WTC11 (cell line): Measurements from ENCODE around the gene SAA1. TPM values are rescaled to one million over a fixed set of nuclear protein-coding genes. Genes with fewer than 3 reads are reported as not detected.

Experiments
- ATAC-seq: fragments of 200-7000 bp; cut with Tn5 transposase; 2 replicates; pipeline ENCODE4 v1.10.0; 2021; ENCODE audit warnings: mild to moderate bottlenecking, moderate library complexity
- CTCF ChIA-PET: fragments of 300-600 bp; sonication (Branson Sonifier 250); formaldehyde crosslinking; loops from one replicate; lab custom pipeline; 2021; ENCODE audit warnings: antibody characterized with exemption; lab: Charles Lee
- POLR2A ChIA-PET: fragments of 350-600 bp; sonication (Branson Sonifier 250); formaldehyde crosslinking; loops from one replicate; lab custom pipeline; 2021; ENCODE audit warnings: antibody characterized with exemption; lab: Charles Lee
- DNase-seq: peaks from one replicate; pipeline ENCODE4 v3.0.0; 2021; ENCODE audit warnings: low spot score
- H3K27ac Mint-ChIP-seq: 2 replicates; pipeline ENCODE4 v1.8.0; 2021; ENCODE audit warnings: mixed read lengths
- H3K27me3 Mint-ChIP-seq: 2 replicates; pipeline ENCODE4 v1.8.0; 2021; ENCODE audit warnings: low read depth, mild to moderate bottlenecking, moderate library complexity, mixed read lengths
- H3K36me3 Mint-ChIP-seq: 2 replicates; pipeline ENCODE4 v1.8.0; 2021; ENCODE audit warnings: mixed read lengths
- H3K4me1 Mint-ChIP-seq: 2 replicates; pipeline ENCODE4 v1.8.0; 2022; ENCODE audit warnings: mixed read lengths
- H3K4me3 Mint-ChIP-seq: 2 replicates; pipeline ENCODE4 v1.8.0; 2021; ENCODE audit warnings: mild to moderate bottlenecking, moderate library complexity, mixed read lengths
- H3K9me3 Mint-ChIP-seq: 2 replicates; pipeline ENCODE4 v1.8.0; 2021; ENCODE audit warnings: mixed read lengths
- ATF1 ChIP-seq: sonication (generic); formaldehyde crosslinking; IDR thresholded peaks from 2 replicates; pipeline ENCODE4 v1.8.1; 2023; ENCODE audit warnings: mild to moderate bottlenecking, moderate library complexity, missing genetic modification reagents
- CREB1 ChIP-seq: sonication (generic); formaldehyde crosslinking; IDR thresholded peaks from 2 replicates; pipeline ENCODE4 v1.8.0; 2023; ENCODE audit warnings: mild to moderate bottlenecking, missing genetic modification reagents
- EMX1 ChIP-seq: fragments of 250-450 bp; sonication (Bioruptor Pico); IDR thresholded peaks from 2 replicates; pipeline ENCODE4 v1.8.0; 2021; ENCODE audit warnings: mild to moderate bottlenecking
- ESRRA ChIP-seq: sonication (generic); formaldehyde crosslinking; IDR thresholded peaks from 2 replicates; pipeline ENCODE4 v1.8.1; 2022; ENCODE audit warnings: mild to moderate bottlenecking, missing genetic modification reagents, borderline replicate concordance
- ETV6 ChIP-seq: sonication (generic); formaldehyde crosslinking; IDR thresholded peaks from 2 replicates; pipeline ENCODE4 v1.8.1; 2022; ENCODE audit warnings: mild to moderate bottlenecking, missing genetic modification reagents
- JUN ChIP-seq: sonication (generic); formaldehyde crosslinking; IDR thresholded peaks from 2 replicates; pipeline ENCODE4 v1.8.0; 2023; ENCODE audit warnings: mild to moderate bottlenecking, missing genetic modification reagents
- MXD4 ChIP-seq: fragments of 250-450 bp; sonication (Bioruptor Pico); IDR thresholded peaks from 2 replicates; pipeline ENCODE4 v1.8.0; 2021; ENCODE audit warnings: mild to moderate bottlenecking, moderate library complexity, borderline replicate concordance
- PRDM15 ChIP-seq: sonication (generic); formaldehyde crosslinking; IDR thresholded peaks from 2 replicates; pipeline ENCODE4 v1.8.0; 2022; ENCODE audit warnings: missing genetic modification reagents
- RORB ChIP-seq: fragments of 250-450 bp; sonication (Bioruptor Pico); IDR thresholded peaks from 2 replicates; pipeline ENCODE4 v1.9.0; 2021; ENCODE audit warnings: mild to moderate bottlenecking
- TCF7 ChIP-seq: sonication (generic); formaldehyde crosslinking; IDR thresholded peaks from 2 replicates; pipeline ENCODE4 v1.8.0; 2022; ENCODE audit warnings: mild to moderate bottlenecking, low read depth, missing genetic modification reagents, moderate library complexity
- TEAD1 ChIP-seq: sonication (generic); formaldehyde crosslinking; IDR thresholded peaks from 2 replicates; pipeline ENCODE4 v1.8.0; 2022; ENCODE audit warnings: mild to moderate bottlenecking, missing genetic modification reagents
- ZNF138 ChIP-seq: sonication (generic); formaldehyde crosslinking; conservative IDR thresholded peaks from 2 replicates; pipeline ENCODE4 v1.8.1; 2022; ENCODE audit warnings: mild to moderate bottlenecking, moderate library complexity, missing genetic modification reagents
- ZNF317 ChIP-seq: sonication (generic); formaldehyde crosslinking; IDR thresholded peaks from 2 replicates; pipeline ENCODE4 v1.8.1; 2023; ENCODE audit warnings: low read depth, mild to moderate bottlenecking, moderate library complexity, missing genetic modification reagents, borderline replicate concordance
- ZNF396 ChIP-seq: fragments of 250-450 bp; sonication (Bioruptor Pico); IDR thresholded peaks from 2 replicates; pipeline ENCODE4 v1.8.0; 2021; ENCODE audit warnings: mild to moderate bottlenecking, moderate library complexity, borderline replicate concordance
- total RNA-seq: library from RNA; stranded (reverse); gene quantifications from 3 replicates; pipeline ENCODE4 v1.2.3, GENCODE V29; 2021
- TF ChIP-seq, protein P1 (sequence below): sonication (generic); formaldehyde crosslinking; IDR thresholded peaks from 2 replicates; pipeline ENCODE4 v1.8.0; 2023; ENCODE audit warnings: missing genetic modification reagents
- TF ChIP-seq, protein P2 (sequence below): fragments of 250-450 bp; sonication (Bioruptor Pico); IDR thresholded peaks from 2 replicates; pipeline ENCODE4 v1.9.0; 2021; ENCODE audit warnings: mild to moderate bottlenecking

Gene SAA1
- total RNA-seq, 1 experiment from 2014 or later: 7.7 TPM

DNA sequence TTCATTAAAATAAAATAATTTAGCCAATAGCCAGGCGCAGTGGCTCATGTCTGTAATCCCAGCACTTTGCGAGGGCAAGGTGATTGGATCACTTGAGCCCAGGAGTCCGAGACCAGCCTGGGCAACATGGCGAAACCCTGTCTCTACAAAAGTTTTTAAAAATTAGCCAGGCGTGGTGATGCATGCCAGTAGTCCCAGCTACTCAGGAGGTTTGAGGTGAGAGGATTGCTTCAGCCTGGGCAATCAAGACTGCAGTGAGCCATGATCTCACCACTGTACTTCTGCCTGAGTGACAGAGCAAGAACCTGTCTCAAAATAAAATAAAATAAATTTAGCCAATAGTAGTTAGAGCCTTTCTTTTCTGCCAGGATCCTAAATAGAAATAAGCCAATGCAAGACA lies 43.6 kb downstream of the SAA1 start:
- ChIA-PET CTCF (no interaction called here), POLR2A (no interaction called here)
- no peak for DNase-seq
- Mint-ChIP-seq H3K4me3 (no peak overlapping the region), H3K27ac (no peak overlapping the region), H3K4me1 (no peaks in the 10 kb centered on the region), H3K9me3 (no peaks in the 10 kb centered on the region), H3K36me3 (peaks cover 59% of the 10 kb centered on the region), H3K27me3 (no peaks in the 10 kb centered on the region)
- no peak for ATAC-seq
- TF ChIP-seq, protein P1, sequence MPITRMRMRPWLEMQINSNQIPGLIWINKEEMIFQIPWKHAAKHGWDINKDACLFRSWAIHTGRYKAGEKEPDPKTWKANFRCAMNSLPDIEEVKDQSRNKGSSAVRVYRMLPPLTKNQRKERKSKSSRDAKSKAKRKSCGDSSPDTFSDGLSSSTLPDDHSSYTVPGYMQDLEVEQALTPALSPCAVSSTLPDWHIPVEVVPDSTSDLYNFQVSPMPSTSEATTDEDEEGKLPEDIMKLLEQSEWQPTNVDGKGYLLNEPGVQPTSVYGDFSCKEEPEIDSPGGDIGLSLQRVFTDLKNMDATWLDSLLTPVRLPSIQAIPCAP: no peak
- TF ChIP-seq ETV6 (no peak), PRDM15 (CRISPR knock-in tag) (no peak), RORB (CRISPR knock-in tag) (no peak)

DNA sequence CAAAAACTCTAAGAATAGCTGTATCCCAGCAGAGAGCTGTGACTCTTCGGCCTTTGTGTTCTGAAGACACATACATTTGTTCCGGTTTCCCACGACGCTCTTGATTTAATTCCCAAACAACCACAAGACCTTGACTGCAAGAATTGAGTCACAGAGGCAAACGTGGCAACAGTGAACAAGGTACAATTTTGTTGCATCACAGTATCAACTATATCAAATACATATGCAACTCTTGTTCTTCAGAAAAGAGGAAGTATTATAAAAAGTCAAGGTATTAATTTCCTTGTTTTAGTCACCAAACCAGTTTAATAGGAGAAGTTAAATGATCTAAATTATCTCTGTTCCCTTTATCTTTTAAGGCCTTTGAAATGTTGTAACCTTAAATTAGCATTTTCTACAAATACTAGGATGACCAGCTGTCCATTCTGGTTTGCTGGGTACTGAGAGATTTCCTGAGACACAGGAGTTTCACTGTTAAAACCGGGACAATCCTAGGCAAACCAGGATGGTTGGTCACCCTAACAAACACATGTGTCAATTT lies 44.8 kb downstream of the SAA1 start:
- no peak for TF ChIP-seq MXD4
- no peak for TF ChIP-seq TCF7 (CRISPR knock-in tag)
- TF ChIP-seq ATF1 (CRISPR knock-in tag): no peak
- ATAC-seq: no peak
- no peaks in the 10 kb centered on the region for H3K4me1 Mint-ChIP-seq
- POLR2A ChIA-PET: no interaction called here
- DNase-seq: no peak
- CTCF ChIA-PET: interaction anchor here (1.8 kb wide), 1 partner anchor 67 kb away, joined by 4 read pairs; no protein-coding TSS in a partner anchor
- no peaks in the 10 kb centered on the region for H3K9me3 Mint-ChIP-seq
- H3K36me3 Mint-ChIP-seq: peaks cover 49% of the 10 kb centered on the region
- H3K27me3 Mint-ChIP-seq: no peaks in the 10 kb centered on the region
- H3K27ac Mint-ChIP-seq: no peak overlapping the region; the same call in 1 of the 2 replicates
- no peak overlapping the region for H3K4me3 Mint-ChIP-seq

GRCh38 chr11:18312012-18312411 lies 45.9 kb downstream of the SAA1 start:
- no peaks in the 10 kb centered on the region for H3K27me3 Mint-ChIP-seq
- H3K4me1 Mint-ChIP-seq: no peaks in the 10 kb centered on the region
- no peaks in the 10 kb centered on the region for H3K9me3 Mint-ChIP-seq
- TF ChIP-seq EMX1 (CRISPR knock-in tag): no peak
- no peak for TF ChIP-seq ZNF138
- TF ChIP-seq JUN (CRISPR knock-in tag): no peak
- TF ChIP-seq ZNF396 (CRISPR knock-in tag): no peak
- no peak for TF ChIP-seq ZNF317 (CRISPR knock-in tag)
- TF ChIP-seq ESRRA: no peak
- TF ChIP-seq CREB1 (CRISPR knock-in tag): no peak
- TF ChIP-seq, protein P2, sequence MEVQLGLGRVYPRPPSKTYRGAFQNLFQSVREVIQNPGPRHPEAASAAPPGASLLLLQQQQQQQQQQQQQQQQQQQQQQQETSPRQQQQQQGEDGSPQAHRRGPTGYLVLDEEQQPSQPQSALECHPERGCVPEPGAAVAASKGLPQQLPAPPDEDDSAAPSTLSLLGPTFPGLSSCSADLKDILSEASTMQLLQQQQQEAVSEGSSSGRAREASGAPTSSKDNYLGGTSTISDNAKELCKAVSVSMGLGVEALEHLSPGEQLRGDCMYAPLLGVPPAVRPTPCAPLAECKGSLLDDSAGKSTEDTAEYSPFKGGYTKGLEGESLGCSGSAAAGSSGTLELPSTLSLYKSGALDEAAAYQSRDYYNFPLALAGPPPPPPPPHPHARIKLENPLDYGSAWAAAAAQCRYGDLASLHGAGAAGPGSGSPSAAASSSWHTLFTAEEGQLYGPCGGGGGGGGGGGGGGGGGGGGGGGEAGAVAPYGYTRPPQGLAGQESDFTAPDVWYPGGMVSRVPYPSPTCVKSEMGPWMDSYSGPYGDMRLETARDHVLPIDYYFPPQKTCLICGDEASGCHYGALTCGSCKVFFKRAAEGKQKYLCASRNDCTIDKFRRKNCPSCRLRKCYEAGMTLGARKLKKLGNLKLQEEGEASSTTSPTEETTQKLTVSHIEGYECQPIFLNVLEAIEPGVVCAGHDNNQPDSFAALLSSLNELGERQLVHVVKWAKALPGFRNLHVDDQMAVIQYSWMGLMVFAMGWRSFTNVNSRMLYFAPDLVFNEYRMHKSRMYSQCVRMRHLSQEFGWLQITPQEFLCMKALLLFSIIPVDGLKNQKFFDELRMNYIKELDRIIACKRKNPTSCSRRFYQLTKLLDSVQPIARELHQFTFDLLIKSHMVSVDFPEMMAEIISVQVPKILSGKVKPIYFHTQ: no peak
- no peak for TF ChIP-seq TEAD1 (CRISPR knock-in tag)
- H3K4me3 Mint-ChIP-seq: no peak overlapping the region
- no peak for DNase-seq
- no peak for ATAC-seq
- H3K27ac Mint-ChIP-seq: no peak overlapping the region
- POLR2A ChIA-PET: no interaction called here
- CTCF ChIA-PET: interaction anchor here (1.3 to 1.8 kb wide), 2 partner anchors 68 to 196 kb away, joined by 3 to 4 read pairs; no protein-coding TSS in a partner anchor
- H3K36me3 Mint-ChIP-seq: peaks cover 37% of the 10 kb centered on the region
